Panc1 (cell line): ENCODE data around the gene NEB.

ENCODE experiments used
- CTCF ChIP-seq: fragments of 450-650 bp; IDR thresholded peaks from 2 replicates; pipeline ENCODE4 v1.5.1; 2017; ENCODE audit warnings: mild to moderate bottlenecking
- POLR2AphosphoS5 ChIP-seq: IDR thresholded peaks from 2 replicates; pipeline ENCODE4 v1.6.1; 2012; ENCODE audit warnings: mild to moderate bottlenecking, low read depth, low read length, moderate library complexity

- TF ChIP-seq CTCF (no peak), POLR2AphosphoS5 (no peak)
These were observed 76.6 kb downstream of the NEB start for GRCh38 chr2:151657667-151658076.
